ENCODE measurements around the gene STARD7.
"Not testable (repeated sequence)": the region's sequence is repeated elsewhere in the genome, so short reads cannot be mapped to it uniquely, and the experiment has no call there.

Gene STARD7

GRCh38 chr2:96163768-96164429 is 44.7 kb downstream of the STARD7 start:
- DNase-seq (ENCODE audit: low read depth, low spot score), result peak; percentile 77

- no peak for DNase-seq (ENCODE audit: low read depth, low spot score)
Observed at GRCh38 chr2:96163415-96163767, 45.2 kb downstream of the STARD7 start.

DNA sequence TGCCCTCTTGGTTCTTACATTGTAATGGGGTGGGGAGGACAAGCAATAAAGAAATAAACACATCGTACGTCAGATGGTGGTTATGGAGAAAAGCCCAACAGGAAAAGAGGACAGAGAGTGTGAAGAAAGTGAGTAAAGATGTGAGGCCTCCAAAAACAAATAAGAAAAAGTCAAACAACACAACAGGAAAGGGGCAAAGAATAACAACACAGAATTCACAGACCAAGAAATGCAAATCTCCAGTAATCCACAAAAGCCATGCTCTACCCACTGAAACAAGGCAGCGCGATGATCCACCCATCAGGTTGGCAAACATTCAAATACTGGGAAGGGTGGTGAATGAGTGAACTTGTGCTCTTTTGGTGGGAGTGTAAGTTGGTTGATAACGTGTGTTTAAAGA is 46.7 kb downstream of the STARD7 start:
- DNase-seq (ENCODE audit: low read depth, low spot score), result no peak

DNA sequence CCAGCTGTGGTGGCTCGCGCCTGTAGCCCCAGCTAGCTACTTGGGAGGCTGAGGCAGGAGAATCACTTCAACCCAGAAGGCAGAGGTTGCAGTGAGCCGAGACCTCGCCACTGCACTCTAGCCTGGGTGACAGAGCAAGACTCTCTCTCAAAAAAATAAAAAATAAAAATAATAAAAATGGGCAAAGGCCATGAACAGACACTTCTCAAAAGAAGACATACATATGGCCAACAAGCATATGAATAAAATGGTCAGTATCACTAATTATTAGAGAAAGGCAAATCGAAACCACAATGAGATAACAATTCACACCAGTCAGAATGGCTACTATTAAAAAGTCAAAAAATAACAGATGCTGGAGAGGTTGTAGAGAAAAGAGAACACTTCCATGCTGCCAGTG is 48.3 kb downstream of the STARD7 start:
- not testable (repeated sequence) for DNase-seq (ENCODE audit: low read depth, low spot score)

- DNase-seq (ENCODE audit: low read depth, low spot score), result no peak
Observed at GRCh38 chr2:96159084-96159830, 49.4 kb downstream of the STARD7 start.

GRCh38 chr2:96158554-96158940 is 50.1 kb downstream of the STARD7 start:
- no peak for DNase-seq (ENCODE audit: low read depth, low spot score)

DNA sequence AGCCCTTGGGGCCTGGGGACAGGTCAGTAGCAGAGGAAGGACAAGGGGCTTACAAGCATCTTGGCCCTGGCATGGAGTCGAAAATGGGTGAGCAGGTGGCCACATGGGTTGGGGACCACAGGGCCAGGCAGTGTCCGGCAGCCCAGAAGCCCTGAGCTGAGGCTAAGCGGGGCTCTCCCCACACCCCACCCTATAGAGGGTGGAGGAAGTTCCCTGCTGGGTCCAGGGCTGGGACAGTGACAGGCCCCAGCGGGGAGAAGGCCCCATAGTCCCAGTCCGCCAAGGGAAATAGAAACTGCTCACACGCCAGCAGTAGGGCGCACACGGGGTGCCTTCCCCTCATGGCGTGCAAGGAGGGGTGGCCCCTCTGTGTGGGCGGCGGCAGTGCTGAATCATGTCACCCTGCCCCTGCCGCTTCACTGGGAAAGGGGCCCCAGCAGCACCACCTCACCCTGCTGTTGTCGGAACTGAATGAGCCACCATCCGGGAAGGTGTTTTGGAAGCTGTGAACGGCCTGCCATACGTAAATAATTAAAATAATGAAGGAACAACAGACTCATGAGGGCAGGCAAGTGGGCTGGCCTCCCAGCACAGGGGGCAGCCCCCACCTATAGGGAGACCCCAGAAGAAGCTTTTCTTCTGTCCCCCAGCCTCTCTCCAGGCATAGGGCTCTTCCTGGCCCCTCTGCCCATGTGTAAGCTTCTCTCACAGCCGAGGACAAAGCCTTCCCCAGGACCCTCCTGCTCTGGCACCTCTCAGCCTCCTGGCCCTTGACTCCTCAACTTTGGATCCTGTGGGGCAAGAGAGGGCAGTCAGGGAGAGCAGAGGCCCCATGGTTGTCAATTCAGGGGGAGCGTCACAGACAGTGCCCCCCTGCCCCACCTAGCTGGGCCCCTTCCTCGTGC is 50.7 kb downstream of the STARD7 start:
- DNase-seq (ENCODE audit: low read depth, low spot score), result peak; percentile 90

DNA sequence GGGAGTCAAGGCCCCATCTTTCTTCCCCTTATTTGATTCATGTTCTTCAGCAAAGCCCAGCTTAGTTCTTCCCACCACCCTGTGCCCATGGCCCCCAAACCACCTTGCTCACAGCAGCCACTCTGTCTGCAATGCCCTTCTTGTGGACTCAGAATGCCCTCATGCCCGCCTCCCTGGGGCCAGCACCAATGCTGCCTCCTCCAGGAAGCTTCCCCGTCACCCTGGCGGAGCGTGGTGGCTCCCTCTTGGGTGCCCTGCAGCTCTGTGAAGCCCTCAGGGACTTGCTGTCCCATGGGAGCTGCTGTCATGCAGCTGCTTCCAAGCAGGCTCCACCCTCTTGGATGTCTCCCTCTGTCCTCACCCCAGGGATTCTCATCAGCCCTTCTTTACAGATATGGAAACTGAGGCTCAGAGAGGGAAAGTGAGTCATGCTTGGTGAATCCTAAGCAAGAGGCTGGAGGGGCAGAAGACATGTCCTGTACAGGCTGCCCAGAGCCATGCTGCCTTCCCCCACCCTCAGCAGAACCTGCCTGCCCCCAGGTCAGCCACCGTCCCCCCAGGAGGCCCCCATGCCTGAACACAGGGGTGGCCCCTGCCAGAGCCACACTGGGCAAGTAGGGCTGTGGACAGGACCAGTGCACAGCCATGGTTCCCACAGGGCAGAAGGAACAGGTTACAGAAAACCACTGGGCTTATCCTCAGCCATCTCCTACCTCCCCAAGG is 51.5 kb downstream of the STARD7 start:
- no peak for DNase-seq (ENCODE audit: low read depth, low spot score)

GRCh38 chr2:96156011-96156820 is 52.4 kb downstream of the STARD7 start:
- no peak for DNase-seq (ENCODE audit: low read depth, low spot score)

DNA sequence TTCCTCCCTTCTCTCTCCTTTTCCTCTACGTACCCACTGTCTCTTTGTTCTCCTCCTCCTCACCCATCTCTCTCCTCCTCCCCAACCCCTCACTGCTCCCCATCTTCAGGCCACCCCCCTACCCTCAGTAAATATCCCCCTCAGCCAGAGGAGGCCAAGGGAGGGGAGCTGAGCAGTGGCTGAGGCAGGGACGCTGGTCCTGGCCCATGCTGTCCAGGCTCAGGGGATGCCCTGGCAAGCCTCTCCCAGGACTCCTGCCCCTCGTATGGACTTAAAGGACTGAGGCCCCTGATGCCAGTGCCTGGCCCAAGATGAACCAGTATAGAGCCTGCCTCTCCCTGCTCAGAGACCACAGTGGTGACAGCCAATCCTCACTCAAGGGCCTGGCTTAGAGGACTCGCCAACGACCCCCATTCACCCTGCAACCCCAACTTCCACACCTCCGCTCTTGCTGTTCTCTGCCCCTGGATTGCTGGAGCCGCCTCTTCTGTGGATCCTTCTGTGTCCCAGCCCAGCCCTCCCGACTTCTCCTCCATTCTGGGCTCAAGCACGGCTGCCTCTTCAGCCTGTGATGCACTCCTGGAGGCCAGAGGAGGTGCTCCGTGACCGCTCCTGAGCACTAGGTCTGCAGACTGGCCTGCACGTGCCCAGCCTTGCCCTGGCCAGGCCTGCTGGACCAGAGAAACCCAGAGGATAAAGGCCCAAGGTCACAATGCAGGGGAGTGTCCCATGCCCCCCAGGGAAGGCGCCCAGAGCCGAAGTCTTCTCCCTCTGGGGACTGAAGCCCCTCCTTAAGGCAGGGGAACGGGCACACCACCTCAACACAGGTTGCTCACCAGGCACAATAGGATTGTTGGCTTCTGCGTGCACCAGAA is 53.9 kb downstream of the STARD7 start:
- DNase-seq (ENCODE audit: low read depth, low spot score), result no peak

GRCh38 chr2:96153991-96154431 is 54.6 kb downstream of the STARD7 start:
- DNase-seq (ENCODE audit: low read depth, low spot score), result no peak

GRCh38 chr2:96153291-96153713 is 55.3 kb downstream of the STARD7 start:
- DNase-seq (ENCODE audit: low read depth, low spot score), result no peak

DNA sequence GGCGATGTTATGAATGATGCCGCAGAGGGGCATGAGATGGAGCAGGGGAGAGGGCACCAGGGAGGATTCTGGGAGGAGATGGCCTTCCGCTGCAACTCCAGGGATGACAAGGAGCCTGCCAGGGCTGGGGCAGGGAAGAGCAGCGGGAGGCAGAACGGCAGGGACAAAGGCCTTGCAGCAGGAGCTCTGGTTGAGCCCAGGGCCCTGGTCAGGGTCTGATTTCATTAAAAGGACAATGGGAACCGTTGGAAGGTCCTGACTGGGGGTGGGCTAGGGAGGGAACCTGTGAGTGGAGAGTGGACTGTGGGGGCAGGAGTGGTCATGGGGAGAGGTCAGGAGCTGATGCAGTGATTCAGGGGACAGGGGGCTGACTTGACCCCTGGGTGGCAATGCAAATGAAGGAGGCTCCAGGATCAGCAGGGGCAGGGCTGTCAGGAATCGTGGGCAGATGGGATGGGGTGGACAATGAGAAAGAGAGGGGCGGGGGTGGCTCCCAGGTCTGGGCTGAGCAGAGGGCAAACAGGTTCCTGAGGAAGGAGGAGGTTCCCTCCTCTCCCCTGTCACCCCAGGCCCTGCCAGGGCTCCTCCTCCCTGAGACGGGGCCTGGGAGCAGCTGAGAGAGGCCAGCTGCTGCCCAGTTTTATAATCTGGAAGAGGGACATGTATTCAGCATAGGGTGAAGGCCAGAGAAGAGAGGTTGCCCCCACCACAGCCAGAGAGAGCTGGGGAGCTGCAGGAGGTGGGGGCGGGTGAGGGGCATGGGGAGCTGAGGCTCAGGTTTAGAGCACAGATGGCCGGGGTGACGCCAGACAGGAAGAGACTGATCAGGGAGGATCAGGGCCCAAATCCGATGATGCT is 56.1 kb downstream of the STARD7 start:
- DNase-seq (ENCODE audit: low read depth, low spot score), result no peak

DNA sequence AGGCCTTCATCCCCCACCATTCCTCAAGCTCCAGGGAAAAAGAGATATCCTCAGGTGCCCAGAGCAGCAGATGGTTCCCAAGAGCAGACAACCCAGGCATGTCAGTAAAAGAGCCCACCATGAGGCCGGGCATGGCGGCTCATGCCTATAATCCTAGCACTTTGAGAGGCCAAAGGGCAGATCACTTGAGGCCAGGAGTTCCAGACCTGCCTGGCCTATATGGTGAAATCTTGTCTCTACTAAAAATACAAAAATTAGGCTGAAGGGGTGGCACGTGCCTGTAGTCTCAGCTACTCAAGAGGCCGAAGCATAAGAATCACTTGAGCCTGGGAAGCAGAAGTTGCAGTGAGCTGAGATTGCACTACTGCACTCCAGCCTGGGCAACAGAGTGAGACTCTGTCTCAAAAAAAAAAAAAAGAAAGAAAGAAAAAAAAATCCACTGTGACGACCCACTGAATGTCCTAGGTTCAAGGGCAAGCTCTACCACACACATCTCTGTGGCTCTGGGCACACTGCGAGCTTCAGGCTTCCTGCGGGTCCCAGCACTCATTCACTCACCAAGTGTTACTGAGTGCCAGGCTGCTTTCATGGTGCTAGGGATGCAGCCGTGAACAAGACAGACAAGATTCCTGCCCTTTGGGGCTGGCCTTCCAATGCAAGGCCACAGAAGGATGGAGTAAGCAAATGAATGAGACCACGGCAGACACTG is 56.9 kb downstream of the STARD7 start:
- DNase-seq (ENCODE audit: low read depth, low spot score), result no peak

DNA sequence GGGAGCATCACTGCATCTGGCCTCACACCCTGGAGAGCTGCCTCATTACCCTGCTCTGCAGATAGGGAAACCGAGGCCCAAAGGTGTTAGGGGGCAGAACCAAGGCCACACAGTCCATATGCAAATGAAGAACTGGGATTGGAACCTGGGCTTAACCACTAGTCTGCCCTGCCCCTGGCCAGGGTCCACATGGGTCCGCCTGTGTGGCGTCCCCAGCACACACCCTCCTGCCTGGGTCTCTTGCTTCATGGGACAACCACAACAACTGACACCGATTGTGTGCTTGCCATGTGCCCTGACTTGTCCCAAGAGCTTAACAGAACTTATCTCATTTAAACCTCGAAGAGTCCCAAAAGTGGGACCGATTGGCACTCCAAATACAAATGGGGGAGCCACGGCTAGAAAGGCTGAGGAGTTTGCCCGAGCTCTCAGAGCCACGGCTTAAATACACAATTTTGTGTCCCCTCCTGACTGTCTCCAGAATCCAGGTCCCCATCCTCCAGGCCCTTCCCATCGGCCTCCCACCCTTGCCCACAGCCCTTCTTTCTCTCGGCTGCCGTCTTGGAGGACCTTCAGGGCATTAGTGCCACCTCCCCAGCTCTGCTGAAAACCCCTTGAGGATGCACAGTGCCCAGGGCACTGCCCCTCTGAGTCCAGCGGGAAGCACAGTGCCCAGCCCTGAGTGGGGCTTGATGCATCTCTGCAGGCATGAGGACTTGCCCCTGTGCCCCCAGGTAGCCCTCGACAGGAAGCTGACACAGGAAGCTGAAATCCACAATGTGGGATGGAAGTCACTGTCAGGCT is 57.6 kb downstream of the STARD7 start:
- no peak for DNase-seq (ENCODE audit: low read depth, low spot score)

GRCh38 chr2:96150007-96150640 is 58.5 kb downstream of the STARD7 start:
- DNase-seq (ENCODE audit: low read depth, low spot score), result no peak

Measured in activated naive CD8-positive, alpha-beta T cell treated with anti-CD3 and anti-CD28 coated beads, Interleukin-2, amount 50 U/mL, for 16 hours (primary cell).